Loucy (cell line): ENCODE results near the gene AARS2.

Experiments
- CTCF ChIP-seq: fragments of 200-600 bp; sonication (generic); conservative IDR thresholded peaks from 2 replicates; pipeline ENCODE4 v1.5.1; 2014; ENCODE audit warnings: mild to moderate bottlenecking, antibody characterized with exemption, low read length
- EZH2phosphoT487 ChIP-seq: fragments of 200-600 bp; IDR thresholded peaks from 2 replicates; pipeline ENCODE4 v1.6.1; 2018; ENCODE audit warnings: antibody characterized with exemption, mild to moderate bottlenecking, moderate library complexity, borderline replicate concordance

GRCh38 chr6:44302856-44303255 is 10.3 kb downstream of the AARS2 start:
- TF ChIP-seq CTCF (no peak), EZH2phosphoT487 (no peak)
